HepG2 (cell line): Measurements from ENCODE around the gene C16orf86. TPM values are rescaled to one million over a fixed set of nuclear protein-coding genes. Genes with fewer than 3 reads are reported as not detected.

Experiments
- CREB1 ChIP-seq, 2 experiments: fragments of 450-650 bp in 1 of 2; IDR thresholded peaks; 2 replicates each; pipeline ENCODE4 v1.6.1; 2016 to 2017; ENCODE audit warnings: control low read depth in 1 of 2, mild to moderate bottlenecking in 1 of 2, missing compliant biosample characterization in 1 of 2, missing genetic modification characterization in 1 of 2
- DR1 ChIP-seq: sonication (generic); formaldehyde crosslinking; IDR thresholded peaks from 2 replicates; pipeline ENCODE4 v1.8.0; 2021; ENCODE audit warnings: mild to moderate bottlenecking, missing genetic modification reagents, inconsistent platforms
- ELF4 ChIP-seq: sonication (generic); formaldehyde crosslinking; IDR thresholded peaks from 2 replicates; pipeline ENCODE4 v1.5.0; 2020; ENCODE audit warnings: missing genetic modification reagents, mild to moderate bottlenecking, moderate library complexity, borderline replicate concordance
- GPBP1L1 ChIP-seq: sonication (generic); formaldehyde crosslinking; IDR thresholded peaks from 2 replicates; pipeline ENCODE4 v1.5.0; 2020; ENCODE audit warnings: mild to moderate bottlenecking, missing genetic modification reagents
- IRF2 ChIP-seq: IDR thresholded peaks from 2 replicates; pipeline ENCODE4 v1.6.1; 2018; ENCODE audit warnings: missing genetic modification reagents, missing compliant biosample characterization
- KMT2A ChIP-seq: sonication (generic); formaldehyde crosslinking; IDR thresholded peaks from 2 replicates; pipeline ENCODE4 v1.4.0; 2020; ENCODE audit warnings: missing genetic modification reagents
- REST ChIP-seq, 2 experiments: IDR thresholded peaks; 2 replicates each; pipeline ENCODE4 v1.6.1; 2011 to 2012; ENCODE audit warnings: low read length in 2 of 2, borderline replicate concordance in 1 of 2, low read depth in 1 of 2, mild to moderate bottlenecking in 1 of 2, moderate library complexity in 1 of 2
- SOX13 ChIP-seq, 3 experiments: fragments of 450-650 bp in 1 of 3; sonication (generic) in 1 of 3; formaldehyde crosslinking in 1 of 3; IDR thresholded peaks in 2 of 3; conservative IDR thresholded peaks in 1 of 3; 2 replicates each; pipeline versions ENCODE4 v1.5.0 to v1.6.1; 2016 to 2020; ENCODE audit warnings: antibody characterized with exemption in 1 of 3, mild to moderate bottlenecking in 1 of 3, missing compliant biosample characterization in 1 of 3, missing genetic modification reagents in 1 of 3, moderate library complexity in 1 of 3
- YEATS4 ChIP-seq: sonication (generic); formaldehyde crosslinking; IDR thresholded peaks from 2 replicates; pipeline ENCODE4 v1.4.0; 2020; ENCODE audit warnings: missing genetic modification reagents, borderline replicate concordance
- ZBTB40 ChIP-seq, 2 experiments: fragments of 450-650 bp in 1 of 2; sonication (generic) in 1 of 2; formaldehyde crosslinking in 1 of 2; IDR thresholded peaks; 2 replicates each; pipeline versions ENCODE4 v1.6.1 to v1.8.0; 2016 to 2022; ENCODE audit warnings: antibody characterized with exemption in 1 of 2, mild to moderate bottlenecking in 1 of 2, missing genetic modification reagents in 1 of 2
- ZNF10 ChIP-seq: sonication (generic); formaldehyde crosslinking; IDR thresholded peaks from 2 replicates; pipeline ENCODE4 v1.4.0; 2020; ENCODE audit warnings: mild to moderate bottlenecking, low read depth, missing genetic modification reagents, borderline replicate concordance
- ZNF160 ChIP-seq: sonication (generic); formaldehyde crosslinking; IDR thresholded peaks from 2 replicates; pipeline ENCODE4 v1.8.0; 2022; ENCODE audit warnings: mild to moderate bottlenecking, inconsistent platforms, missing genetic modification reagents
- ZNF788 ChIP-seq: sonication (generic); formaldehyde crosslinking; IDR thresholded peaks from 2 replicates; pipeline ENCODE4 v1.5.0; 2020; ENCODE audit warnings: mild to moderate bottlenecking, missing genetic modification reagents, borderline replicate concordance
- polyA plus RNA-seq, 8 experiments: library from polyadenylated mRNA; depleted of rRNA in 3 of 8; stranded (reverse) in 7 of 8; unstranded in 1 of 8; fragments of >200 nt; fragmentation: Illumina TruSeq in 4 of 8; extraction: Trizol in 4 of 8; gene quantifications; 2 replicates each; pipeline versions ENCODE4 v1.2.1 to v1.2.3, GENCODE V29; 2011 to 2016; ENCODE audit warnings: low read depth in 4 of 8, missing spikeins in 1 of 8, mixed read lengths in 1 of 8; ENCODE audit not compliant: insufficient read depth in 1 of 8
- total RNA-seq, 5 experiments: library from RNA; depleted of rRNA; stranded (reverse); fragments of >200 nt; fragmentation: Illumina TruSeq; extraction: Trizol; gene quantifications; 2 replicates each; pipeline ENCODE4 v1.2.3, GENCODE V29; 2016; ENCODE audit warnings: low read depth in 1 of 5

The C16orf86 gene
- total and polyA plus RNA-seq, 2 of the 13 experiments (the other 11 are each of a cell fraction or from before 2014, with no cell fraction given): 1.5 to 3.1 TPM

- TF ChIP-seq ZNF788 (CRISPR knock-in tag) (peak; percentile 75; the same call in 1 of the 2 replicates), ZBTB40 (IDR thresholded peaks at IDR 0.05) (no peak), ZBTB40 (CRISPR knock-in tag; IDR thresholded peaks at IDR 0.05) (no peak), DR1 (CRISPR knock-in tag) (peak; percentile 53; the same call in 1 of the 2 replicates), KMT2A (CRISPR knock-in tag) (peak; percentile 24), IRF2 (CRISPR knock-in tag) (peak; percentile 90), ZNF160 (CRISPR knock-in tag) (no peak), ZNF10 (CRISPR knock-in tag) (no peak), CREB1 (IDR thresholded peaks at IDR 0.05) (no peak), CREB1 (CRISPR knock-in tag; IDR thresholded peaks at IDR 0.05) (no peak), YEATS4 (peak; percentile 50; the same call in 1 of the 2 replicates), GPBP1L1 (CRISPR knock-in tag) (no peak), SOX13 (IDR thresholded peaks at IDR 0.05) (no peak), SOX13 (CRISPR knock-in tag; conservative IDR thresholded peaks at IDR 0.05 in 1 of 2, IDR thresholded peaks at IDR 0.05 in 1 of 2) (peak in 1 of 2 experiments; percentile 31; a peak in 1 of 4 replicates), REST (IDR thresholded peaks at IDR 0.05; ENCODE audit: borderline replicate concordance in 1 of 2, low read depth in 1 of 2, low read length in 2 of 2) (no peak; a peak in 1 of 4 replicates), ELF4 (no peak)
Observed at GRCh38 chr16:67667817-67668494, 1.3 kb downstream of the C16orf86 start (continued).
